ENCODE results near the gene MAN1A2. TPM values are rescaled to one million over a fixed set of nuclear protein-coding genes. Genes with fewer than 3 reads are reported as not detected.

The MAN1A2 gene
- polyA plus RNA-seq, 1 donor from 2014 or later: 25.0 TPM

- Histone ChIP-seq H3K36me3 (ENCODE audit: insufficient read depth, low read length) (no peaks in the 10 kb centered on the region), H3K4me3 (ENCODE audit: low read length) (no peak overlapping the region), H3F3A (ENCODE audit: insufficient read depth, low read length, poor library complexity, severe bottlenecking) (no peaks in the 10 kb centered on the region), H3K9me2 (ENCODE audit: insufficient read depth, low read length) (no peaks in the 10 kb centered on the region), H3K9ac (ENCODE audit: low read length) (no peak overlapping the region), H3K9me3 (ENCODE audit: low read length) (no peaks in the 10 kb centered on the region), H3K4me2 (ENCODE audit: low read length) (no peak overlapping the region), H4K20me1 (ENCODE audit: insufficient read depth) (no peaks in the 10 kb centered on the region), H3K27ac (ENCODE audit: low read length) (no peak overlapping the region), H2AFZ (ENCODE audit: low read depth, low read length) (no peak overlapping the region), H3K27me3 (ENCODE audit: insufficient read depth, low read depth, low read length) (no peaks in the 10 kb centered on the region), H3K79me2 (replicated peaks; ENCODE audit: insufficient read depth, low read length) (no peaks in the 10 kb centered on the region)
- no peak for TF ChIP-seq EP300 (conservative IDR thresholded peaks at IDR 0.05; ENCODE audit: poor library complexity, severe bottlenecking)
- no peak for TF ChIP-seq RAD21 (conservative IDR thresholded peaks at IDR 0.05)
- no peak for TF ChIP-seq SMC3 (conservative IDR thresholded peaks at IDR 0.05; ENCODE audit: poor library complexity)
- TF ChIP-seq, protein P1, sequence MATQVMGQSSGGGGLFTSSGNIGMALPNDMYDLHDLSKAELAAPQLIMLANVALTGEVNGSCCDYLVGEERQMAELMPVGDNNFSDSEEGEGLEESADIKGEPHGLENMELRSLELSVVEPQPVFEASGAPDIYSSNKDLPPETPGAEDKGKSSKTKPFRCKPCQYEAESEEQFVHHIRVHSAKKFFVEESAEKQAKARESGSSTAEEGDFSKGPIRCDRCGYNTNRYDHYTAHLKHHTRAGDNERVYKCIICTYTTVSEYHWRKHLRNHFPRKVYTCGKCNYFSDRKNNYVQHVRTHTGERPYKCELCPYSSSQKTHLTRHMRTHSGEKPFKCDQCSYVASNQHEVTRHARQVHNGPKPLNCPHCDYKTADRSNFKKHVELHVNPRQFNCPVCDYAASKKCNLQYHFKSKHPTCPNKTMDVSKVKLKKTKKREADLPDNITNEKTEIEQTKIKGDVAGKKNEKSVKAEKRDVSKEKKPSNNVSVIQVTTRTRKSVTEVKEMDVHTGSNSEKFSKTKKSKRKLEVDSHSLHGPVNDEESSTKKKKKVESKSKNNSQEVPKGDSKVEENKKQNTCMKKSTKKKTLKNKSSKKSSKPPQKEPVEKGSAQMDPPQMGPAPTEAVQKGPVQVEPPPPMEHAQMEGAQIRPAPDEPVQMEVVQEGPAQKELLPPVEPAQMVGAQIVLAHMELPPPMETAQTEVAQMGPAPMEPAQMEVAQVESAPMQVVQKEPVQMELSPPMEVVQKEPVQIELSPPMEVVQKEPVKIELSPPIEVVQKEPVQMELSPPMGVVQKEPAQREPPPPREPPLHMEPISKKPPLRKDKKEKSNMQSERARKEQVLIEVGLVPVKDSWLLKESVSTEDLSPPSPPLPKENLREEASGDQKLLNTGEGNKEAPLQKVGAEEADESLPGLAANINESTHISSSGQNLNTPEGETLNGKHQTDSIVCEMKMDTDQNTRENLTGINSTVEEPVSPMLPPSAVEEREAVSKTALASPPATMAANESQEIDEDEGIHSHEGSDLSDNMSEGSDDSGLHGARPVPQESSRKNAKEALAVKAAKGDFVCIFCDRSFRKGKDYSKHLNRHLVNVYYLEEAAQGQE (IDR thresholded peaks at IDR 0.05; ENCODE audit: borderline replicate concordance): no peak
- TF ChIP-seq CTCF (IDR thresholded peaks at IDR 0.05; ENCODE audit: poor library complexity, severe bottlenecking): no peak
- TF ChIP-seq TAF1 (IDR thresholded peaks at IDR 0.05; ENCODE audit: low read depth): no peak
- no peak for TF ChIP-seq POLR2AphosphoS5 (IDR thresholded peaks at IDR 0.05)
- no peak for TF ChIP-seq EZH2 (IDR thresholded peaks at IDR 0.05; ENCODE audit: borderline replicate concordance, insufficient read depth, low read length, poor library complexity, severe bottlenecking)
- TF ChIP-seq MXI1 (conservative IDR thresholded peaks at IDR 0.05; ENCODE audit: poor library complexity, severe bottlenecking): no peak
These were observed 164.0 kb downstream of the MAN1A2 start for GRCh38 chr1:117531222-117531621.

GRCh38 chr1:117534995-117535467 lies 167.8 kb downstream of the MAN1A2 start:
- Histone ChIP-seq H3K27me3 (ENCODE audit: insufficient read depth, low read depth, low read length) (no peaks in the 10 kb centered on the region), H3K27ac (ENCODE audit: low read length) (no peak overlapping the region), H3K4me2 (ENCODE audit: low read length) (no peak overlapping the region), H4K20me1 (ENCODE audit: insufficient read depth) (no peaks in the 10 kb centered on the region), H3K79me2 (replicated peaks; ENCODE audit: insufficient read depth, low read length) (no peaks in the 10 kb centered on the region), H2AFZ (ENCODE audit: low read depth, low read length) (no peak overlapping the region), H3K9me3 (ENCODE audit: low read length) (no peaks in the 10 kb centered on the region), H3K9ac (ENCODE audit: low read length) (no peak overlapping the region), H3F3A (ENCODE audit: insufficient read depth, low read length, poor library complexity, severe bottlenecking) (no peaks in the 10 kb centered on the region), H3K4me3 (ENCODE audit: low read length) (no peak overlapping the region), H3K36me3 (ENCODE audit: insufficient read depth, low read length) (no peaks in the 10 kb centered on the region), H3K9me2 (ENCODE audit: insufficient read depth, low read length) (no peaks in the 10 kb centered on the region)
- TF ChIP-seq CTCF (IDR thresholded peaks at IDR 0.05; ENCODE audit: poor library complexity, severe bottlenecking) (peak; percentile 29), RAD21 (conservative IDR thresholded peaks at IDR 0.05) (no peak)
